Right ventricle myocardium superior (tissue), 1 donor: ENCODE measurements around the gene AHNAK2. TPM values are rescaled to one million over a fixed set of nuclear protein-coding genes. Genes with fewer than 3 reads are reported as not detected.

Source experiments
- ATAC-seq: fragments of 200-7000 bp; cut with Tn5 transposase; one replicate; pipeline ENCODE4 v1.9.1; 2020; ENCODE audit warnings: mild to moderate bottlenecking; ENCODE audit not compliant: poor library complexity
- DNase-seq: peaks from one replicate; pipeline ENCODE4 v3.0.0-alpha.2; 2020
- intact Hi-C: fragments of 100-400 bp; cut with DNase I; formaldehyde crosslinking; loops from one replicate; pipeline ENCODE4 v1.11.2; 2022
- total RNA-seq: library from RNA; stranded (reverse); fragmentation: NEBNext Ultra II Directional; extraction: Animal tissue kit (Norgen Biotek cat#: 25700); gene quantifications from one replicate; pipeline ENCODE4 v1.2.1, GENCODE V29; 2021
- donor health status: DM: no; HTN: yes; CAD: no; lungs with severe emphysema.

The AHNAK2 gene
- total RNA-seq, 1 donor from 2014 or later = 2.6 TPM

GRCh38 chr14:104977008-104977680 is 1.0 kb downstream of the AHNAK2 start:
- no peak for ATAC-seq
- intact Hi-C loops = loop anchor here (2.0 kb wide), 1 partner anchor 68 kb away; no protein-coding TSS in a partner anchor
- peak; percentile 42 for DNase-seq

GRCh38 chr14:104976198-104977007 is 1.8 kb downstream of the AHNAK2 start:
- ATAC-seq (peak; percentile 77), DNase-seq (peak; percentile 91)
- intact Hi-C loops = loop anchor here (2.0 kb wide), 1 partner anchor 68 kb away; no protein-coding TSS in a partner anchor

GRCh38 chr14:104975481-104976197 is 2.5 kb downstream of the AHNAK2 start:
- DNase-seq = peak; percentile 40
- no peak for ATAC-seq
- intact Hi-C loops = loop anchor here (2.0 kb wide), 1 partner anchor 69 kb away; no protein-coding TSS in a partner anchor

GRCh38 chr14:104974665-104975390 is 3.3 kb downstream of the AHNAK2 start:
- intact Hi-C loops = no loop called here
- no peak for ATAC-seq

GRCh38 chr14:104974146-104974541 is 4.0 kb downstream of the AHNAK2 start:
- DNase-seq (no peak), ATAC-seq (no peak)
- intact Hi-C loops = no loop called here

More at GRCh38 chr14:104974665-104975390, 3.3 kb downstream of the AHNAK2 start:
- DNase-seq = peak; percentile 34

- ATAC-seq (no peak), DNase-seq (peak; percentile 73)
- intact Hi-C loops = no loop called here
Observed at GRCh38 chr14:104973385-104974145, 4.6 kb downstream of the AHNAK2 start.

GRCh38 chr14:104973135-104973384 is 5.1 kb downstream of the AHNAK2 start:
- intact Hi-C loops = no loop called here
- peak; percentile 26 for ATAC-seq
- DNase-seq = peak; percentile 79

GRCh38 chr14:104972301-104973134 is 5.7 kb downstream of the AHNAK2 start:
- intact Hi-C loops = no loop called here
- DNase-seq (peak; percentile 55), ATAC-seq (no peak)

GRCh38 chr14:104971447-104972240 is 6.5 kb downstream of the AHNAK2 start:
- peak; percentile 35 for DNase-seq
- no peak for ATAC-seq
- intact Hi-C loops = no loop called here

GRCh38 chr14:104970231-104971068 is 7.7 kb downstream of the AHNAK2 start:
- peak; percentile 78 for DNase-seq
- intact Hi-C loops = no loop called here
- ATAC-seq = no peak

GRCh38 chr14:104969741-104970230 is 8.4 kb downstream of the AHNAK2 start:
- ATAC-seq = no peak
- DNase-seq = peak; percentile 42
- intact Hi-C loops = no loop called here

GRCh38 chr14:104968541-104969401 is 9.4 kb downstream of the AHNAK2 start:
- ATAC-seq (no peak), DNase-seq (peak; percentile 42)

GRCh38 chr14:104968153-104968527 is 10.0 kb downstream of the AHNAK2 start:
- peak; percentile 90 for DNase-seq
- intact Hi-C loops = no loop called here
- ATAC-seq = peak; percentile 73

More at GRCh38 chr14:104968541-104969401, 9.4 kb downstream of the AHNAK2 start:
- intact Hi-C loops = no loop called here

GRCh38 chr14:104967386-104968152 is 10.6 kb downstream of the AHNAK2 start:
- ATAC-seq (peak; percentile 68), DNase-seq (peak; percentile 75)
- intact Hi-C loops = no loop called here
